Stimulated activated CD4-positive, alpha-beta T cell treated with anti-CD3 and anti-CD28 coated beads, Interleukin-12 subunit alpha, Interleukin-12 subunit beta, amount 100 ng/mL, for 48 hours (primary cell): Measurements from ENCODE around the gene PPAT.

Experiments
- DNase-seq, 3 donors: peaks; one replicate each; pipeline ENCODE4 v3.0.0-alpha.2; 2020; ENCODE audit warnings: low read depth in 2 of 3, low spot score in 1 of 3

The PPAT gene

DNA sequence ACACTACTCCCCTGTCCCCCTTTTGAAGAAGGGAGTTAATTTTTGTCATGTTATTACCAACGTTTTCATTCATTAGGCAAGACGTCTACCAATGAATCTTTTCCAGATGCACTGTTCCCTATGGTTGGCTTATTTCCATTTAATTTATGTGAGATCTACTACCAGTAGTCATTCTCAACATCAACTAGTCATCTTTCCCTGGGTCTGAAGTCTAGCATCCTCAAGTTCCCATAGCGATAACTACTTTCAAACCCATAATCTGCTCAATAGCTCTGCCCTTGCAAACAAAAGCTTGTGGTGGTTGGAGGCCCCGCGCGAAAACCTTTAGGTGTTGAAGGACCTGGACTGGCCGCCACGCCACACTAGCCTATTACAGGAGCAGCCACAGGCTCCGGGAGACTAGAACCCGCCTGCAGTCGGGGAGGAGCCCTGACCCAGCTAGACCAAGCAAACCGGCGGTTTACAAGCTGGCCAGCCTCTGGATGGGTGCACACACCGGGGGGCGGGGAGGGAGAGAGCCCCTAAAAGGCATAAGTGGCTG, 746 bp downstream of the PPAT start:
- peak; percentile 20 to 37 (median 21) for DNase-seq

DNA sequence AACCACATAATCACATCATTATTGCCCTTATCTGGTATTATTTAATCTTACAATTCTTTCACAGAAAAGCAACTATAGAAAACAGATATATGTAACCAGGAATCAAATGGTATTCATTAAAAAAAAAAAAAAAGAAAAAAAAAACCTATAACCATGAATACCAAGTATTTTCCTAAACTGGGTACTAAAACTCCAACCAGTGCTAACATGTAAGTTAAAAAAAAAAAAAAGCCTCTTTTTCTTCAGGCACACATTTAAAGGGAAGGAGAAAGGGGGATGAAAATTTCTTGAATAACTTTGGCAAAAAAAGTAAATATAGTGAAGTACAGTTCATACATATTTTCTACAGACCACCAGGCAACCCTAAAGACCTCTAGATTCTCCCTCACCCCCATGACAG, 2.1 kb downstream of the PPAT start:
- DNase-seq, result no peak

DNA sequence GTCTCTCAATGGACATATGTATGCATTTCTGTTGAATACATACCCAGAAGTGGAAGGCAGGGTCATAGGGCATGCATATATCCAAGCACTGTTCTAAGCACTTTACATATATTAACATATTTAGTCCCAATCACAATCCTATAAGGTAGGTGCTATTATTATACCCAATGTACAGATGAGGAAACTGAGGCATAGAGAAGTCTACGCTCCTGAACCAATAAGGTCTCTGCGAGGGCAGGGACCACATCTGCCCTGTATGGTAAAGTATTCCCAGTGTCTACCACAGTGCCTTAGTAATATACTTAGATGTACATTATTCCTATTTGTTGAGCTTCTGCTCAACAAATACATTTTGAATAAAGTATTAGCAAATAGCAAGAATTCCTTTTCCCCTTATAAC, 5.2 kb downstream of the PPAT start:
- no peak for DNase-seq

DNA sequence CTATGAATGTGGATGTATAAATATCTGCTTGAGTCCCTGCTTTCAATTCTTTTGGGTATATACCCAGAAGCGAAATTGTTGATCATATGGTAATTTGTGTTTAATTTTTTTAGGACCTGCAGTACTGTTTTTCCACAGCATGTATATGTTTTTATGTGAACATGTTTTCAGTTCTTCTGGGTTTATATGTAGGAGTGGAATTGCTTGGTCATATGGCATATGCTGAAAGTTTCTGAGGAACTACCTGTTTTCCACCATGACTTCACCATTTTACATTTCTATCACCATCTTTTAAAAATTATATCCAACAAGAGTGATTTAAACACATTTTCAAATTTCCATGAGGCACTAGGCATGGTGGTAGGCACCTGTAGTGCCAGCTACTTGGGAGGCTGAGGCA, 8.2 kb downstream of the PPAT start:
- no peak for DNase-seq

DNA sequence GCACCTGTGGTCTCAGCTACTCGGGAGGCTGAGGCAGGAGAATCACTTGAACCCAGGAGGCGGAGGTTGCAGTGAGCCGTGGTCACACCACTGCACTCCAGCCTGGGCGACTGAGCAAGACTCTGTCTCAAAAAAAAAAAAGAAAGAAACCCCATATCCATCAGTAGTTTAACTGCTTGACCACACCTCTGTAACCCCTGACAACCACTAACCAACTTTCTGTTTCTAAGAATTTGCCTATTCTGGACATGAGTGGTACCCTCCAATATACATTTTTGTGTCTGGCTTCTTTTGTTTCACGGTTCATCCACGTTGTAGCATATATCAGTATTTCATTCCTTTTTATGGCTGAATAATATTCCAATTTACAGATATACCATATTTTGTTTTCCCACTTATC, 9.1 kb downstream of the PPAT start:
- no peak for DNase-seq

DNA sequence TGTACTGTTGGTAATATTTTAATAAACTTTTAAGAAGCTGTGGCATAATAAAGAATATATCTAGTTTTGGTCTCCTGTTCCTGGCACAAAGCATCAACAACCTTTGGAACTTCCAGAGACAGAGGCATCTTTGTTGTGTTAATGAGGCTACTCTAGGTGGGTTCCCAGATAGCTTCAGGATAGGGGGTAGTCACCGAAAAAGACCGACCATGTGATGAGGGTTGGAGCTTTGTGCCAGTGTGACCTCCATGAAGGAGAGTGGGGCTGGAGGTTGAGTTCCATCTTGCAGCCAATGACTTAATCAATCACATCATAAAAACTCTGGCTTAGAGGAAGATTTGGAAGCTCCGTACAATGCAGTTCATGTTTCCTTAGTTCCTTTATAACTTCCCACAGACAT, 9.9 kb downstream of the PPAT start:
- DNase-seq, result no peak

DNA sequence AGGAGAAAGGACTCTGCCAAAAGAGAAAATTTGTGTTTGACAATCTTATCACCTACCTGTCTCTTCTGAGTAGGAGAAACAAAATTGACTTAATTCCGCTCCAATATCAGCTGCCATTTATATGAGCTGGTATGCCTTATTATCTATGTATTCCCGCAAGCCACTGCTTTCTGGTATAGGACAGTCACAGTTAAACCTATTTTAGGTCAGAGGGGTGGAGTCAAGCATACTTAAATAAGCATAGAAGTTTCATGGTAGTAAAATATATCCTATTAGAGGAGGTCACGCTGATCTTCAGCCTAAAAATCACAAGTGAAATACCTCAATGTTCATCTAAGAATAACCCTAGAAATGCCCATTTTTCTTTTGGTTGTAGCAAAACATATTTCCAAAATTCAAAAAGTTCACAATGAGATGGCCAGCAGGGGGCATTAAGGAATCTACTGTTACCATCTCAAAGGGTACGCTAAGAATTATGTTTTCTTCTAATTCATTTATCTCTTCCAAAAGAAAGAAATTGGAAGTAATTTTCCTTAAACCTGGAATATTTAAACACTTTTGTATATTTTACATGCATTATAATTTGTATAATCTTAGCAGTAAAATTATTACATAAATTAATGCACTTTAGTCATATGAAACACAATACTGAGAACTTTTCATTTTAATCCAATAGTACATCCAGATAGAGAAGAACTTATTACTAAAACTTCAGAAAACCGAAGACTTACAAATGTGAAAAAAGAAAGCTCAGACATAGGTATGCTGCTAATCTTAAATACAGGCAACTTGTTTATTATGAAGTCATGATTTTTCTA, 10.5 kb downstream of the PPAT start:
- DNase-seq, result peak in 1 of 3 donors; percentile 20

DNA sequence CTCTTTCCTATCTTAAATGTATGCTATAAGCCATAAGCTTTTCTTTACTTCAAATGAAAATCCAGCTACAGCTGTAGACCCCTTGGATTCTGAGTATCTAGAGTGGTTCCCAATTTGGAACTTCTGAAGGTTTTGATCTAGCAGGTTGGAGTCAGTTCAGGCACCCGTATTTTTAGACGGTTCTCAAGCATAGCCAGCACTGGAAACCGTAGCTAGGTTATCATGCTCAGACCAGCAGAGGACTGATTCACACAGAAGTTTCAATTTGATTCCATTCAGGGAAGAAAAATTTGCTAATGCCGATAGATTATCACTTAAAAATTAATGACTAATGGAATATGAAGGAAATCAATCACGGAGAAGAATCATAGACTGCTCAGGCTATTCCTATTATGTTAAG, 11.2 kb downstream of the PPAT start:
- no peak for DNase-seq

DNA sequence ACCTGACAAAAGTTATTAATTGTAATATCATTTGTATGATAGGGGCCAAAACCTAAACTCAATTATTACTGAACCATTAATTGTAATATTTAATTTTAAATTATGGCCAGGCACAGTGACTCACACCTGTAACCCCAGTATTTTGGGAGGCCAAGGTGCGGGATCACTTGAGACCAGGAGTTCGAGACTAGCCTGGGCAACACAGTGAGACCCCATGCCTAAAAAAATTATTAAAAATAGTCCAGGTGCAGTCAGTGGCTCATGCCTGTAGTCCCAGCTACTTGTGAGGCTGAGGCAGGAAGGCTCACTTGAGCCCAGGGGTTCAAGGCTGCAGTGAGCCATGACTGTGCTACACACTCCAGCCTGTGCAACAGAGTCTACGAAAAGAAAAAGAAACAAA, 18.0 kb downstream of the PPAT start:
- DNase-seq, result no peak

DNA sequence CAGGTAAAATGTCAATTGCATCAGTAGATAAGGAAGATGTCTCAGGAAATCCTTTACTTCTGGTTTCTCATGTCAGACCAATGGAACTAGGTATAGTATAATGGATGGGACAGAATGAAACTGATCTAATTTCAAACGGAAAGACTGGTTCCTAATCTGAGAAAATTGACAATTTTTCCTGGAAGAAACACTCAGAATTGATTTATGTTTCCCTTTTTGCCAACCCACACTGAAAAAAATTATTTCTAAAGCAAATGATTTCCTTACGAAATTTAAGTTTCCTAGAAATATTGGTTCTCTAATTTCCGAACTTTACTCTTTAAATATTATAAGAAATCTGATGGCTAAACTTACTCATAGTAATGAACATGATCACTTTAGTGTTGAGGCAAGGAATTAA, 19.1 kb downstream of the PPAT start:
- DNase-seq, result no peak

DNA sequence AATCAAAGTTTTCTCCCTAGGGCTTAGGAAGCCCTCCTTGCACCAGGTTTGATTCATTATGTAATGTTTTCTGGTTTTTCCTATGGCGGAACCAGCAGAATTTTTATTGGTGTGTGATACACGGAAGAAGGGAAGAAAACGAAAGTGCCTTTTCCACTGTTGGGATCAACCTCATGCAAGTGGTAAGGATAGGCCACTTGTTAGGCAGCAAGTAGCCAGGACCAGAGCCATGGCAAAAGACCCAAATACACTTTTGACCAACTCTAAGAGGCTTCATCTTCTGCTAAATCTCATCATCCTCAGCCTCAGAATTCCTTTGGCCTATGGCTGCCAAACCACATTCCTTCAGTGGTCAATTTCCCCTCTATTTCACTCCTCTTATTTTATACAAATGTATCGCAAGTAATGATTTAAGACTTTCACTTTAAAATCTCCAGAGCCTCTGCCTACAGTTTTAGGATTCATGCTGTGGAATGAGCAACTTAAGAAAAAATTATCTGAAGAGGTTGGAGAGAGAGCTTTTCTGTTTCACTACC, 21.2 kb downstream of the PPAT start:
- DNase-seq, result no peak

DNA sequence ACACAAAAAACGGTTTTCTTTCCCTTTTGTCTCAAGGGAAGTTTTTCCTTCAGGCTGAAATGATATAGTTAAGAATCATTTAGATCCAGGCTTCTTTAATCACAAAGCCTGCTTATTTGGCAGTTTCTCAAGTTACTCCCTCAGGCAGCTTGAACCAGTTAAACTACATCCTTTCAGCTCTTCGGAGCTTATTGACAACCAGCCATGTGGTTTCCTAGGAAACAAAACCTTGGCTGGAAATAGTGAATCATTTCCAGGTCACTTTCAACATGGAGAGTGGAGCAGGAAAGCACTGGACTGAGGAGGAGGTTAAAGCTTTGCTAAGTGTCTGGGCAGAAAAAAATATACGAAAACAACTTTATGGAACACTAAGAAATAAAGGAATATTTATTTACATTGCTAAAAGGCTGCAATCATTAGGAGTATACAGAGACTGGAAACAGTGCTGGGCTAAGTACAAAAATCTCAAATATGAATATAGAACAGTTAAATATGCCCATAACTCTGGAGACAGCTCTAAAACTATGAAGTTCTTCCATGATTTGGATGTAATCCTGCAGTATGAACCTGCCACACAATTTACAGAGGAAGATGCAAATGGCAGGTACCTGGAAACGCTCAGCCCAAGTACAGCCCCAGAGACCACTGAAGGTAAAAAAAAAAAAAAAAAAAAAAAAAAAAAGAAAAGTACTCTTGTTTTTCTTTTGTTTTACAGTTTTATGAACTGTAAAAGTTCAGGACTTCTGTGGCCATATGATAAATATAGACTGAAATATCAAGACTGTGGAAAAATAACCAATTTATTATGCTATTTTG, 25.0 kb downstream of the PPAT start:
- no peak for DNase-seq

DNA sequence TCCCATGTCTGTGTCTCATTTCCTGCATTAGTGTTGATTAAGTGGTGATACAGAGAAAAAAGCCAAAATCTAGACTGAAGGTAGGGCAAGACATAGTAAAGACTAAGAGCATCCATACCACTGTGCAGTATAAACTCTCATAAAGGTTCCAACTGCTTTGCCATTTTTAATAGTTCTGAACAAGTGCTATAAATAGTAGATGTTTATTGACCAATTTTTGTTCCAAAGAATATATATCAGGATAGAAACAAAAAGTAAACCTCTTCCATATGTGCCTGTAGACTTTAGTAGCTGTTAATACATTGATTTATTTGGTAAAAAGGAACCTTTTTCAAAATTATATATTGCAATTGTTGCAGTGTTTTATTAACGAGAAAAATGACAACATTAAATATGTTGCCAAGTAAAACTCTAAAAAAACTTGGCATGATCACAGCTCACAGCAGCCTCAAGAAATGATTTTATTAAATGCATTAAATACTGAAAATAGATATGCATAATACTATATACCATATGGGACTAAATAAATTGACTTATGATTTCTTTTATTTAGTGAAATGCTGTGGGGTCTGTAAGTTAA, 25.8 kb downstream of the PPAT start:
- DNase-seq, result no peak

DNA sequence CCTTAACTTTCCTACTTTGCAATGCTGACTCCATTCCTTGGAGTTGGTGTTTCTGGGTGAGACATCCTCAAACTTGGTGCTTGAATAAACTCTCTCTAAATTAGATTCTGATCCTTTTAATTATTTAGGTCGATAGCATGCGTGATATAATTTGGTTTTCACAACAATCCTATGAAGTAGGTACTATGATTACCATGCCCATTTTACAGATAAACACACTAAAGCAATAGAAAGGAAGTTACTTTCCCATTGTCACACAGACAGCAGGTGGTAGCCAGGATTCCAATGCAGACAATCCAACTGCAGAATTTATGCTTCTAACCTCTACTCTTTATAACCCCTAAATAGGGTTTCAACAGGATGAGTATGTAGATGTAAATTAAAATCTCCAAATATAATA, 26.4 kb downstream of the PPAT start:
- DNase-seq, result no peak

DNA sequence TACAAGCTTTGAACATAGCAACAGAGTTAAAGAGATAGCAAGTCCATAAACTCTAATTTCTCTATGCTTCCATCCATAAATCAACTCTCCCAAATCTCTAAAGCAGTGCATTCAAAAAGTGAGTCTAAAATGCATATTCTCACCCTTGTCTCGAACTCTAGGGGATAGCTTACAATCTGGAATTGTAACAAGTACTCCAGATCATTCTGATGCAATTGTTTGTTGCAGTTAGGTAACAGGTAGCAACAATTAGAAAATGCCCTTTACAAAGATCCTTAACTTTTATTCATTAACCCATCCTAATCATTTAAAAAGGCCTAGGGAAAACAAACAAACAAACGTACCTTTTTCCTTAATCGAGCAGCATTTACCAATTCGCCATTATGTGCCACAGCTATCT, 29.3 kb downstream of the PPAT start:
- DNase-seq, result no peak

DNA sequence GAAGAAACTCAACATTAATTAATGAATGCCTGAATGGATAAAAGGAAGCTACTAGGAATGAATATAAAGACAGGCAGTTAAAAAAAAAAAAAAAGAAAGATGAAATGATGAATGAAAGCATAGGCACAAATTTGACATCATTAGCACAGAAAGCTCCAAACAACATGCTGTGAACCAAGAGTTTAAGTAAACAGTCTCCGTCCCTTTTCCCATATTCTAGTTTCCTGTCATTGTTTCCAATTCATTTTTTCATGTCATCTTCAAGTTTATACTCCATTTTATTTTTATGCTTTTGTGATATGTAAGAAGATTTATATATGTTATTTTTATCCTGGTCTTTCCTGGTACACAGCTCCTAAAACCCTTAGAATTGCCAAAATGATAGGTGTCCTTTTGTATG, 30.4 kb downstream of the PPAT start:
- DNase-seq, result no peak

DNA sequence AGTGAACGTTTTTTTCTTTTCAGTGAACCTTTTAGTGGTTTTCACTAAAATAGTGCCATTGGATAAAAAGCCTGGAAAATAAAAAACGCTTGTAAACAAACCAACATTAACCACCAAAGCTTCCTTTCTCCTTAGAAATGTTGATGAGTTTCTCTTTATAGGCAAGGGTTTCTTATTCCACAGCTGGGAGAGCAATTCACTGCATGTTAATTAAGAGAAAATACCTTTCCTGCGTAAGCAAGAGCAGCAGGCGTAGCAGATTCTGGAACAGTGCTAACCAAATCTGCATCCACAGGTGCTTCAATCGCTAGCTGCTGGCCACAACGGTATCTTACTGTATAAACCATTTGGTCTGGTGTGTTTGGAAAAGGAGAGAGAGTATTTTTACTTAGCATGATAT, 34.9 kb downstream of the PPAT start:
- DNase-seq, result no peak

DNA sequence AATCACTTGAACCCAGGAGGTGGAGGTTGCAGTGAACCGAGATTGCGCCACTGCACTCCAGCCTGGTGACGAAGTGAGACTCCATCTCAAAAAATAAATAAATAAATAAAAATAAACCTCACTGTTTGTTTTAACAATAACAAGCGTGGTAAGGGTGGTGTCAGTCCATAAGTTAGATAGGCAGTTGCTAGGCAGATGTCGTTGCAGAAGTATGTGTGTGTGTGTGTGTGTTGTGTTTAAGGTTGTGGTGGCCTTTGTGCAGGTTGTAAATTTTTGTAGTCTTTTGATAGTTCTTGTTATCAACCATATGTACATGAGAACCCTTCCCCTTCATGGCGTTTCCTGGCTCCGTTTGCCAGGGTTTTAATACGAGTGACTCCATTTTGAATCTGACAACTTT, 44.1 kb downstream of the PPAT start:
- no peak for DNase-seq

DNA sequence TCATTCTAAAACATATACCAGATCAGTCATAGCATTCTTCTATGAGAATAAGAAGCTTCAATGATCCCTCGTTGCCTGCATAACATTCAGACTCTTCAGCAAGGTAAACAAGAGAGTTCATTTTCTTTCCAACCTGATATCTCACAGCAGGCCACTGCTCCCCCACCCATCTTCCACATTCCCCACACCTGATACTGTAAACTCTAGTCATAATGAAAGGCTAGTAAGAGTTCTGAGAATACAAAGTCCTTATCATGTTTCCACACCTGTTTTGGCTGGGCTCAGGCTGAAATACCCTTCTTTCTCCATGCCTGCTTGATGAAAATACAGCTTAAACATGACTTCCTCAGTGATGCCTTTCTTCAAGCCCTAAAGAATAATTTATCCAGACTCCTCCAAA, 45.9 kb downstream of the PPAT start:
- DNase-seq, result no peak

DNA sequence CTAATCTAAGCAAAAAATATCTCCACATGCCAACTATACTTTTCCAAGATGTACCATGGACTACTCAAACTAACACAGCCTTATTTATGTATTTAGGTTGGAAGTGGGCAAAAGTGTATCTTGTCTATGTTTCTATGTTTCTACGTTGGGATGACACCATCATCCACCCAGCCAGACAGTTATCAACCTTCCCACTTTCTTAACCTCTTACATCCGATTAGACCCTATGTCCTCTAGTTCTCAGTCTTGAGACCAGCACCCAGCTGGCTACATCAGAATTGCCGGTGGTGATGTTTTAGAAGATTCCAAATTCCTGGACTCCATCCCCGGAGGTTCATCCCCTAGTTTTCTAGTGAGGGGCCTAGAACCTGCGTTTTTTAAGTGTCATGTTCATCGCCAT, 47.1 kb downstream of the PPAT start:
- DNase-seq, result no peak
